GM12873 (cell line): ENCODE results near the gene FER1L5.

ENCODE experiments used
- TF ChIP-seq, protein P1 (sequence below): IDR thresholded peaks from 2 replicates; pipeline ENCODE4 v1.5.1; 2012; ENCODE audit warnings: low read depth, mild to moderate bottlenecking, moderate library complexity, low read length, control low read depth; ENCODE audit not compliant: insufficient read depth; ENCODE audit errors: missing control alignments

The FER1L5 gene

DNA sequence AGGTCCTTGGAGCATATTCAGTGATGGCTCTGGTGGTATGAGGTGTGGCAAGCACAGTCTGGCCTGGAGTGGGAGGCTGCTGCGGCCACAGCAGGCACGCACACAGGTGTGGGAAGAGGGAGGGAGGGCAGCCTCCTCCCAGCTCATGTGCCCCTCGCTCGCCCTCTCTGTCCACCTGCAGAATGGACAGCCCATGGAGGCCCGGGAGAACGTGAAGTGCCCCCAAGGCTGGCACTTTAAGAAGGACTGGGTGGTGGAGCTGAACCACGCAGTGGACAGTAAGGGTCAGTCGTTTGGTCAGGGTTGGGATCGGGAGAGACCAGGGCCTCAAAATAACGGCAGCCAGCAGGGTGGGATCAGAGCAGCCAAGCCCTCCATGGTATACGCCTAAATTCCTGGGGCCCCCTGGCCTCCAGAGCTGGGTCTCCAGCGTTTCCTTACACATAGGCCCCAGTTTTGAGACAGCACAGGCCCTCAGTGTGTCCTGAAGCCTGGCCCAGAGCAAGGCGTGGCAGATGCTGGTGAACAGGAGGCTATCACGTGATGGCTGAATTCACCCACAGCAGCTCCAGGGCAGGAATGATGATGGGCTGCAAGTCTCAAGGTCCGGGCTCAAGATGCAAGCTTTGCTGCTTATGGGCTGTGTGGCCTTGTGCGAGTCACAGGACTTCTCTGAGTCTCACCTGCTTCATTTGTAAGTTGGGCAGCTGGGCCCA, 47.9 kb downstream of the FER1L5 start:
- TF ChIP-seq, protein P1, sequence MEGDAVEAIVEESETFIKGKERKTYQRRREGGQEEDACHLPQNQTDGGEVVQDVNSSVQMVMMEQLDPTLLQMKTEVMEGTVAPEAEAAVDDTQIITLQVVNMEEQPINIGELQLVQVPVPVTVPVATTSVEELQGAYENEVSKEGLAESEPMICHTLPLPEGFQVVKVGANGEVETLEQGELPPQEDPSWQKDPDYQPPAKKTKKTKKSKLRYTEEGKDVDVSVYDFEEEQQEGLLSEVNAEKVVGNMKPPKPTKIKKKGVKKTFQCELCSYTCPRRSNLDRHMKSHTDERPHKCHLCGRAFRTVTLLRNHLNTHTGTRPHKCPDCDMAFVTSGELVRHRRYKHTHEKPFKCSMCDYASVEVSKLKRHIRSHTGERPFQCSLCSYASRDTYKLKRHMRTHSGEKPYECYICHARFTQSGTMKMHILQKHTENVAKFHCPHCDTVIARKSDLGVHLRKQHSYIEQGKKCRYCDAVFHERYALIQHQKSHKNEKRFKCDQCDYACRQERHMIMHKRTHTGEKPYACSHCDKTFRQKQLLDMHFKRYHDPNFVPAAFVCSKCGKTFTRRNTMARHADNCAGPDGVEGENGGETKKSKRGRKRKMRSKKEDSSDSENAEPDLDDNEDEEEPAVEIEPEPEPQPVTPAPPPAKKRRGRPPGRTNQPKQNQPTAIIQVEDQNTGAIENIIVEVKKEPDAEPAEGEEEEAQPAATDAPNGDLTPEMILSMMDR: no peak

DNA sequence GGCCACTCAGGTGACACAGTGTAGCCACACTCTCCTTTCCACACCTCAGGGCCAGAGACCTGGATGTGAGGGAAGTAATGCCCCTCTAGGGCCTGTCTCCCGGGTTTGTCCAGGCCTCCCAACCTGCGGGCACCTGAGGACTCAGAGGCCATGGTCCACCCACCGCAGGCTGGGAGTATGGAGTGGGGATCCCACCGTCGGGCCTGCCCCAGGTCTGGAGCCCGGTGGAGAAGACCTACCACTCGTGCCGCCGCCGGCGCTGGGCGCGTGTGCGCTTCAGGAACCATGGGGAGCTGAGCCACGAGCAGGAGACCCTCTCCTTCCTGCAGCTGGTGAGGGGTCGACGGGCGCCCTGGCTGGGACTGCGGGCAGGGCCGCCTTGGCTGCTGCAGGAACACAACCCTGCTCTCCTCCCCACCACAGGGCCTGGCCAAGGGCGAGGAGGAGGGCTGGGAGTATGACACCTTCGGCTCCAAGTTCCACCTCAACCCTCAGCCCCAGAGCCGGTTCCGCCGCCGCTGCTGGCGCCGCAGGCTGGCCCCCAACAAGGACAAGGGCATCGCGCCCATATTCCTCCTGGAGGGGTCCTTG, 48.6 kb downstream of the FER1L5 start:
- TF ChIP-seq, protein P1: no peak

DNA sequence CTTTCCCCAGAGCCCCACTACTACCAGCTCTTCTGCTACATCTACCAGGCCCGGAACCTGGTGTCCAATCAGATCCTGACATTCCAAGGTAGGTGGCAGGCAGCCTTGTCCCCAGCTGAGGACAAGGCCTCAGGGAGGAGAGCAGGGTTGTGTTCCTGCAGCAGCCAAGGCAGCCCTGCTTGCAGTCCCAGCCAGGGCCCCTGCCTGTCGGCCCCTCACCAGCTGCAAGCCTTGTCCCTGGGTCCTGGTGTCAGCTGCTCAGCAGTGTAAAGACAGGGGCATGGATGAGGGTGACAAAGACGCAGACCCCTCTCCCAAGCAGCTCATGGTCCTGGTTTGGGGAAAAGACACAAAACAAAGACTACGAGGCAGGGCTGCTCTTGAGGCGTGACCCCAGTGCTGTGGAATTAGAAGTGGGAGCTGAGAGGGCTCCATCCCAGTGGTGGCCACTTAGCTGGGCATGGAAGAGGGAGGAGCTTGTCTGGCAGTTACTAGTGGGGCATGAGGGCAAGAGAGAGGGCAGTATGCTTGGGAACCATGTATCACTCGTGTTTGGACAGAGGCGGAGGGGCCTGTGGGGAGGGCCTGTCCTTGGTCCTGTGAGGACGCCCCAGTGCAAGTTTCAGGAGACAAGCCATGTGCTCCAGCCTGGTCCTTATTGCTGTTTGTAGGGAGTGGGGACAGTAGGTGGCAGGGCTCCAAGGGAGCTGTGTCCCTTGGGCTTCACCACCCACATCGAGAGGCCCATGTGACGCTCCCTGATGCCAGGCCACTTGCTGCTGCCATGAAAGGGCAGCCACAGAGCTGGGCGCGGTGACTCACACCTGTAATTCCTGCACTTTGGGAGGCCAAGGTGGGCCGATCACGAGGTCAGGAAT, 49.8 kb downstream of the FER1L5 start:
- TF ChIP-seq, protein P1: no peak

GRCh38 chr2:96693286-96694200, 51.0 kb downstream of the FER1L5 start:
- TF ChIP-seq, protein P1: no peak

DNA sequence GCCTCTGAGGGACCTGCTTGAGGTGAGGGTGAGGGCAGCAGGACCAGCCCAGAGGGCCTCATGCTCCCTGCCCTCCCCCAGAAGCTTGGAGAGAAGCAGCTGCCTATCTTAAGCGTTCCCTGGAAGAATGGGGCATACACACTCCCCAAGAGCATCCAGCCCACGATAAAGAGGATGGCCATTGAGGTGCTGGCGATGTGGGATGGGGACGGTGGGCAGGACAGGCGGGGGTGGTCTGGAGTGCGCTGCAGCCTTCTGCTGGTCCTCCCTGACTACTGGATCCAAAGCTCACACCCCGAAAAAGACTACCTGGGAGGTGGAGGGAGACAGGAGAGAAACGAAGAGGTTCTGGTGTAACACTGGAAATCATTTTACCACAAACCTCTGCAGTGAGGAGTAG, 51.7 kb downstream of the FER1L5 start:
- TF ChIP-seq, protein P1: no peak

GRCh38 chr2:96694816-96695455, 52.4 kb downstream of the FER1L5 start:
- TF ChIP-seq, protein P1: no peak
